ENCODE data around the gene GPR143.
"Not testable (repeated sequence)": the region's sequence is repeated elsewhere in the genome, so short reads cannot be mapped to it uniquely, and the experiment has no call there.

GPR143 gene

GRCh38 chrX:9765737-9766097 is at the start of gene GPR143:
Gene GPR143 (minus strand): TSS chrX:9765847. CDS start chrX:9765817, 30 bp downstream.
- DNase-seq (ENCODE audit: low spot score), result no peak

DNA sequence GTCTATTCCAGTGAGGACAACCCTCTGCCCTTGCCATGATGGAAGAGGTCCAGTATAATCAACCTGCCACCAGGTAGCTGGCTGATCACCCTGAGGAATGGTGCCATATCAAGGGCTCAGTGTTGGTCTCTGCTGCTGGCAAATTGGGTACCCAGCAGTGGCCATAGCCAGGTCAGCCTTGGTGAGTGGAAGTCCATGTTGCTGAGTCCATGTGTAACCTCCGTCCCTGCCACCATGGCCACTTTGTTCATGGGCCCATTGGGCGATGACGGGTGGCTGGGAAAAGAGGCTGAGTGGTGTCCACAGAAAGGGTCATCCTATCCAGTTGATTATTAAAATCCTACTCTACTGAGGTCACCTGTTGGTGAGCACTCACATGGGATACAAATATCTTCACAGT is 45.4 kb upstream of the GPR143 start:
- DNase-seq (ENCODE audit: low spot score), result not testable (repeated sequence)

GRCh38 chrX:9809876-9810275 is 44.2 kb upstream of the GPR143 start:
- DNase-seq (ENCODE audit: low spot score), result not testable (repeated sequence)

- no peak for DNase-seq (ENCODE audit: low spot score)
These were observed 41.9 kb upstream of the GPR143 start for GRCh38 chrX:9807355-9808182.

- no peak for DNase-seq (ENCODE audit: low spot score)
These were observed 40.3 kb upstream of the GPR143 start for GRCh38 chrX:9805956-9806355.

DNA sequence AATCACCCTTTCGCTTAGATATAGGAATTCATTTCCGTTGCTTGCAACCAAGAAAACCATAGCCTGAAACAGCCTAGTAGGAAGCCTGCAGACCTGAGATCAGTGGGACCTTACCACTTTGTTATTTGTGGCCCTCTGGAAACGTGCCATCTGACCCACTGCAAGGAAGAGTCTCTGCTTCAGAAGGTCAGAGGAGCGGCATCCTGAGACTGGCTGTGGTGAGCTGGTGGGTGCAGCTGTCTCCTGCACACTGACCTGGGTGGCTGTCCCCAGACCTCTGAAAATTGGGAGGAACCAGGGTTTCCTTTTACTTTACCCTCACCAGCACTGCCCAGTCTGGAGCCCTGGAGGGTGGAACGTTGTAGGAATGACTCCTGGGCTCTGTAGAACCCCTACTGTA is 38.8 kb upstream of the GPR143 start:
- no peak for DNase-seq (ENCODE audit: low spot score)

- no peak for DNase-seq (ENCODE audit: low spot score)
These were observed 37.1 kb upstream of the GPR143 start for GRCh38 chrX:9802737-9803136.

- DNase-seq (ENCODE audit: low spot score), result no peak
These were observed 32.0 kb upstream of the GPR143 start for GRCh38 chrX:9797384-9798360.

DNA sequence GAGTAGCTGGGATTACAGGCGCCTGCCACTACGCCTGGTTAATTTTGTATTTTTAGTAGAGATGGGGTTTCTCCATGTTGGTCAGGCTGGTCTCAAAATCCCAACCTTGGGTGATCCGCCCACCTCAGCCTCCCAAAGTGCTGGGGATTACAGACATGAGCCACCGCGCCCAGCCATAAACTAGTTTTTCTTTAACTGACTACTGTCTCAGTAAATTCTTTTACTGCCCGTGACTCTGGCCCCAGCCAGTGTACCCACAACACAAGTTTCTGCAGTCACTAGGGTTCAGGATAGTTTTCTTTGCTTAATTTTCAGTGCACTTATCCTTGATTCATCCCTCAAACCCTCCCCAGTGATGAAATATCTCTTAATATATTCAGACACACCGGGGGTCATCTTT is 28.8 kb upstream of the GPR143 start:
- DNase-seq (ENCODE audit: low spot score), result no peak

DNA sequence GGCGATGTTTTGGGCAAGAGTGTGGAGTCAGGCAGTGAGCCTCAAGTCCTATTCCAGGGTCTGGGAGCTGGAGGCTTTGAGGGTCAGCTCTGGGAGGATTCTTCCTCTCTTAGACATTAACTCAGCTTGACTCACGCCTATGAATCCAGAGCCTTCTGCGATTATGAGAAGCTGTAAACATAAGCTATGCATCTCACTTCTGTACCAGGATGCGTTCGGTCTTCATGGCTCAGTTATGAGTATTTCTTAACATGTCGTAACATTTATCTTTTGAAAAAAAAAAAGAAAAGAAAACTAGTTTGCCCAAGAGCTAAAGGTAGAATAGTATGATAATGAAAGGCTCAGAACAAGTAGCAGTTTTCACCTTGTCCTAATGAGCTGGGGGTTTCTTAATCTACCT is 25.2 kb upstream of the GPR143 start:
- DNase-seq (ENCODE audit: low spot score), result no peak

DNA sequence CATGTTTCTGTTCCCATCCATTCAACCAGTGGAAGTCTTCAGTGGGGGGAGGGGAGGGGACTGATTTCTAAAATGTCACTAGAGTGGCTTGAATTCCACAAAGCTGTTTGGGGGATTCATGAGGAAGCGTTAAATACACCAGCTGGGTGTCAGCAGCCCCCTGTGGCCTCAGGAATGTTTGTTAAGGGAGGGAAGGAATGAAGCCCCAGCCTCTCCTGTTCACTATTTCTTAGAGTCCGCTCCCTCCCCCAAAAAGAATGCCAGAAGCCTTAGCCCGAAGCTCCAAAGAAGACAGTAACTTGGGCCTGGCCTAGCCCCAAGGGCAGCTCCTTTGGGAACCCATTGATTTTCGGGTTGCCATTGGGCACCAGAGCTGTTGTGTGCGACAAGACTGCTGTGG is 23.9 kb upstream of the GPR143 start:
- DNase-seq (ENCODE audit: low spot score), result no peak

- DNase-seq (ENCODE audit: low spot score), result no peak
These were observed 23.3 kb upstream of the GPR143 start for GRCh38 chrX:9788911-9789310.

DNA sequence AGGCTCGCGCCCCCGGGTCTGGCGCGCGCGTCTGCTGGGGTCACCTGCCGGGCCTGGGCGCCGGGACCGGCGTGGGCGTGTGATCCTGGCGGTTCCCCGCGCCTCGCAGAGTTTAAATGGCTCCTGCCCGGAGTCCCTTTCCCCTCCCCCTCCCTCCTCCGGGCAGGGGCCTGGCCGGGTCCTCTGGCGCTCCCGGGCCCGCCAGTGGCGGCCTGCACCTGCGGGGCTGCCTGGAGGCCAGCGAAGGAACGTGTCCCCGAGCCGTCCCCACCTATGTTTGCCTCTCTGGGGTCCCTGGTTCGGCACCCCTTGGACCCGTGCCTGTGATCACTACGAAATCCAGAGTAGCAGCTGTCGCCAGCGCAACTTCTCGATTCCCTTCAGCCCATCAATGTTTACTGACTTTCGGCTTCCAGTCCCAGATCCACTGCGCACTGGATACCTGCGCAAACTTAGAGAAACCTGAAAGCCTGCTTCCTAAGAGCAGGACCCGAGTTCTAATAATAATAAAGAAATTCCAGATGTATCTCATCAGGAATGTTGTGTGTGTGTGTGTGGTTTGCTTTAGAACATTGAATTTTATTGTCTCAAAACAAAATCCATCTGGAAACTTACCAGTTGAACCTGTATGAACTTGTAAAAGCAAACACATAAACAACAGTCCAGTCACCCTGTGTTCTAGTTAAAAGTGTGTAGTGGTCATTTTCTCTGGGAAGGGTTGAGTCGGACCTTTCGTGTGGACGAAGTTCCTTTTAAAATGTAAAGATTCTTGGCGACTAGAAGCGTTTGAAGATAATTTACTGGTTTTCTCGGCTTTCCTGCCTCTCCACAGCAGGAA is 21.4 kb upstream of the GPR143 start:
- DNase-seq (ENCODE audit: low spot score), result no peak

DNA sequence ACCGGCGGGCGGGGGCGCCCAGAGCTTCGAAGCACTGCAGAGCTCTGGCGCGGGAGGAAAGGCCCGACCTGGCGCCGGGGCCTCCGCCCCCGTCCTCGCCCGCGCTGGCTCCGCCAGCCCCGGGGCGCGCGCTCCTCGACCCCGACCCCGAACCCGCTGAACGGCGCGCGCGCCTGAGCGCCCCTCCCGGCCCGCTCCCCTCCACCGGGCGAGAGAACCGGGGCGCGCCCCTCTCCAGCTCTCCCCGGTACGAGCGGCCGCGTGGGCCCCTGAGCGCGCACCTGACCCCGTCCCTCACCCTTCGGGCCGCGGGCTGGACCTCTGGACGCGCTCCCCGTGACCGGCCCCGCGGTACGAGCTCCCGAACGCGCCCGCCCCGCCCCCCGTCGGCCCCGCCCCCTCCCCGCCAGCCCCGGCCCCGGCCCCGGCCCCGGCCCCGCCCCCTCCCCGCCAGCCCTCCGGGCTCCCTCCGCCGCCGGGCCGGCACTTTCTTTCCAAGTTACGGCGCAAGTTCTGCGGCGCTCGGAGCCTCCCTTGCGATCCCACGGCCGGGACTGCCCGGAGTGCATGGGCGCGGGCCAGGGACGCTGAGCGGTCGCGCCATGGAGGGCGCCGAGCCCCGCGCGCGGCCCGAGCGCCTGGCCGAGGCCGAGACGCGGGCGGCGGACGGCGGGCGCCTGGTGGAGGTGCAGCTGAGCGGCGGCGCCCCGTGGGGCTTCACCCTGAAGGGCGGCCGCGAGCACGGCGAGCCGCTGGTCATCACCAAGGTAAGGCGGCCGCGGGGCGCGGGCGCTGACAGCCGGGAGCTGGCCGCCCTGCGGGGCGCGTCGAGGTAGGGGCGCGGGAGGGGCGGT is 20.5 kb upstream of the GPR143 start, which contains the start of gene SHROOM2:
SHROOM2 (plus strand) TSS at position 486 of the 854 bp plus-strand sequence; CDS start at position 603, 117 bp downstream.
- DNase-seq (ENCODE audit: low spot score), result no peak

GRCh38 chrX:9785254-9785943 is 19.8 kb upstream of the GPR143 start:
- no peak for DNase-seq (ENCODE audit: low spot score)

- DNase-seq (ENCODE audit: low spot score), result no peak
These were observed 18.7 kb upstream of the GPR143 start for GRCh38 chrX:9784332-9784731.

- DNase-seq (ENCODE audit: low spot score), result no peak
These were observed 16.3 kb upstream of the GPR143 start for GRCh38 chrX:9781941-9782340.

GRCh38 chrX:9775930-9776329 is 10.3 kb upstream of the GPR143 start:
- no peak for DNase-seq (ENCODE audit: low spot score)

DNA sequence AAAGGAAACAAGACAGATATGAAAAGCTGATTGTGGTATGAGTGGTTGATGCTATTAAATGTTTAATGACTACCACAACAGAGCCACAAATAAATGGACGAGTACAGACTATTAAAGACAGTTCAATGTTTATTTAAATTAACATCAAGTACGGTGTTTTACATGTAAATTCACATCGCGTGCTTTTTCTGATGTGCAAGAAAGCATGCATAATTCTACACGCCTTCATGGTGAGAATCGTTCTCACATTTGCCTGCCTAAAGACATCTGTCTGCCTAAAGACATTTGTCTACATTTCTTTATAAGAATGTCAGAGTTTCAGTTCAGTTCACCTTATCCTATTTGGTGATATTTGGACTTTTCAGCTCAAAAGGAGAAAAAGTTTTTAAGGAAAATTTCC is 7.3 kb upstream of the GPR143 start:
- no peak for DNase-seq (ENCODE audit: low spot score)

GRCh38 chrX:9770319-9770718 is 4.7 kb upstream of the GPR143 start:
- DNase-seq (ENCODE audit: low spot score), result peak; percentile 19
